GM12873 (cell line): ENCODE data around the gene NADK.

ENCODE experiments used
- TF ChIP-seq, protein P1 (sequence below): IDR thresholded peaks from 2 replicates; pipeline ENCODE4 v1.5.1; 2012; ENCODE audit warnings: low read depth, mild to moderate bottlenecking, moderate library complexity, low read length, control low read depth; ENCODE audit not compliant: insufficient read depth; ENCODE audit errors: missing control alignments

Gene NADK

GRCh38 chr1:1786836-1787605 lies 8.8 kb upstream of the NADK start:
- TF ChIP-seq, protein P1, sequence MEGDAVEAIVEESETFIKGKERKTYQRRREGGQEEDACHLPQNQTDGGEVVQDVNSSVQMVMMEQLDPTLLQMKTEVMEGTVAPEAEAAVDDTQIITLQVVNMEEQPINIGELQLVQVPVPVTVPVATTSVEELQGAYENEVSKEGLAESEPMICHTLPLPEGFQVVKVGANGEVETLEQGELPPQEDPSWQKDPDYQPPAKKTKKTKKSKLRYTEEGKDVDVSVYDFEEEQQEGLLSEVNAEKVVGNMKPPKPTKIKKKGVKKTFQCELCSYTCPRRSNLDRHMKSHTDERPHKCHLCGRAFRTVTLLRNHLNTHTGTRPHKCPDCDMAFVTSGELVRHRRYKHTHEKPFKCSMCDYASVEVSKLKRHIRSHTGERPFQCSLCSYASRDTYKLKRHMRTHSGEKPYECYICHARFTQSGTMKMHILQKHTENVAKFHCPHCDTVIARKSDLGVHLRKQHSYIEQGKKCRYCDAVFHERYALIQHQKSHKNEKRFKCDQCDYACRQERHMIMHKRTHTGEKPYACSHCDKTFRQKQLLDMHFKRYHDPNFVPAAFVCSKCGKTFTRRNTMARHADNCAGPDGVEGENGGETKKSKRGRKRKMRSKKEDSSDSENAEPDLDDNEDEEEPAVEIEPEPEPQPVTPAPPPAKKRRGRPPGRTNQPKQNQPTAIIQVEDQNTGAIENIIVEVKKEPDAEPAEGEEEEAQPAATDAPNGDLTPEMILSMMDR = no peak

- TF ChIP-seq, protein P1 = no peak
Measured at GRCh38 chr1:1785666-1786065, 7.4 kb upstream of the NADK start.

- TF ChIP-seq, protein P1 = no peak
Measured at GRCh38 chr1:1784933-1785332, 6.7 kb upstream of the NADK start.

GRCh38 chr1:1783320-1783719 lies 5.0 kb upstream of the NADK start:
- TF ChIP-seq, protein P1 = no peak

DNA sequence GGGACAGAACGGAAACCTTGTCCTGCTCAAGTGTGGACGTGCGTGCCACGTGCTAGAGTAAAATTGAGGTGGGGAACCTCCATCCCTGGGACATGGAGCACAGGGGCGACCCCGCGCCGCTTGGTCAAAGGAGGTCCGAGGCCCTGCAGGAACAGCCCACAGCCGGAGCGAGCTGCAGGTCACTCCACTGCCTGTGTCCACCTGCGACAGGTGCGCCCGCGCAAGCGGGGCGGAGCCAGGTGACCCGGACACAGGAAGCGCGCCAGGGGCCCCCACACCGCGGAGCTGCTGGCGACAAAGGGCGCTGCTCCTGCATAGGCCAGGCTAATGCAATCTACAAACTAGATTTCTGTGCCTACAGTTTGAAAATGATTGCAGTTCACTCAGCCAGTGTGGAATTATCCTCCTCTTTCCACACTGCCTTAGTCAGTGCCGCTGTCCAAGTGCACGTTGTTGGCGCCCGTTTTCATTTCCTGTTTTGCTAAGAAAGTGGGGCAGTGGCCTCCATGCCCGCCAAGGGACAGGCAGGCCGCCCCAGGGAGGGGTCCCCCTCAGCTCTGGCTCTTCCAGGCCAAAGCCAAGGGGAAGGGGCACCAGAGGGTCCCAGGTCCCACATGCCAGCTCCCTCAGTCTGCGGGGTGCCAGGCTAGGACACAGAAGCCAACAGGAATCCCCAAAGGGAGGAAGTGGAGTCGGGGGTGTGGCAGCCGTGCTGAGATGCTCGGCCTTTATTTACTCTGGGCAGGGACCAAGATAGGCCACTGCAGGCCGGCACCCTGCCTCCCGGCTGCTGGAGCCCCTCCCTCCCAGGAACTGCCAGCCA lies 4.3 kb upstream of the NADK start:
- TF ChIP-seq, protein P1 = no peak

DNA sequence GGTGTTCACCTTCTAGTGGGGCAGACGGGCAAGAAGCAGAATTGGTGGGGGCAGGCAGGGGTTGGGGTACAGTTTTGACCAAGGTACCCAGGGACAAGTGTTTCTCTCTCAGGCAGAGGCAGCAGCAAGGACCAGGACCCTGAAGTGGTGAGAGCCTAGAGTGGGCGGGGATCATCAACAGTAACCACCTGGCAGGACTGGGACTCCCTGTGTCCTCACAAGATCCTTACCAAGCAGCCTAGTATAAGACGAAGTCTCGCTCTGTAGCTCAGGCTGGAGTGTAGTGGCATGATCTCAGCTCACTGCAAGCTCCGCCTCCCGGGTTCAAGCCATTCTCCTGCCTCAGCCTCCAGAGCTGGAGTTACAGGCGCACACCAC lies 3.2 kb upstream of the NADK start:
- TF ChIP-seq, protein P1 = no peak
